Activated CD4-positive, alpha-beta T cell treated with anti-CD3 and anti-CD28 coated beads, Interleukin-2, Interleukin-4, amounts not matched to agents 100 ng/mL and 50 ng/mL, durations not matched to agents 16 hours and 8 hours (primary cell): ENCODE data around the gene MSI1.
"Not testable (repeated sequence)": the region's sequence is repeated elsewhere in the genome, so short reads cannot be mapped to it uniquely, and the experiment has no call there.

ENCODE experiments used
- DNase-seq: peaks from one replicate; pipeline ENCODE4 v3.0.0-alpha.2; 2020; ENCODE audit warnings: low spot score

The MSI1 gene

GRCh38 chr12:120356567-120357030, 12.4 kb downstream of the MSI1 start:
- DNase-seq = peak; percentile 71

DNA sequence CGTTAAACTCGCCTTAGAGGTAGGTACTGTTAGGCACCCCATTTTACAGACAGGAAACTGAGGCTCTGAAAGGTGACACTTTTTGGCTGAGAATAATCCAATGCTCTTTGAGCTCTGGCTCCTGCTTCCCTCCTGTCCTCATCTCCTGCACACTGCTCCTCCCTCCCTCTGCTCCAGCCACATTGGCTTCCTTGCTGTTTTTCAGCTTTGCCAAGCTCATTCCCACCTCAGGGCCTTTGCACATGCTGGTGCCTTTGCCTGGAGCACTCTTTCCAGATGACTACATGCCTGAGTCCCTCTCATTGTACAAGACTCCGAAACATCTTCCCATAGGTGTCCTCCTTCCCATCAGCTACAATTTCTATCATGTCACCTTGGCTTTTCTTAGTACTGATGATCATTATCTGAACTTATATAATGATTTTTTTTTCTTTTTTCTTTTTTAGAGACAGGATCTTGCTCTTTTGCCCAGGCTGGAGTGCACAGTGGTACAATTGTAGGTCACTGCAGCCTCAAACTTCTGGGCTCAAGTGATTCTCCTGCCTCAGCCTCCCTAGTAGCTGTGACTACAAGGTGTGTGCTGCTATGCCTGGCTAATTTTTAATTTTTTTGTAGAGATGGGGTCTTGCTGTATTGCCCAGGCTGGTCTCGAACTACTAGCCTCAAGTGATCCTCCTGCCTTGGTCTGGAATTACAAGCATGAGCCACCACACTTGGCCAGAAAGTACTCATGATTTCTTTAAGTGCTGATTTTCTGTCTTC, 15.2 kb downstream of the MSI1 start:
- no peak for DNase-seq

GRCh38 chr12:120353136-120353535, 15.8 kb downstream of the MSI1 start:
- no peak for DNase-seq

DNA sequence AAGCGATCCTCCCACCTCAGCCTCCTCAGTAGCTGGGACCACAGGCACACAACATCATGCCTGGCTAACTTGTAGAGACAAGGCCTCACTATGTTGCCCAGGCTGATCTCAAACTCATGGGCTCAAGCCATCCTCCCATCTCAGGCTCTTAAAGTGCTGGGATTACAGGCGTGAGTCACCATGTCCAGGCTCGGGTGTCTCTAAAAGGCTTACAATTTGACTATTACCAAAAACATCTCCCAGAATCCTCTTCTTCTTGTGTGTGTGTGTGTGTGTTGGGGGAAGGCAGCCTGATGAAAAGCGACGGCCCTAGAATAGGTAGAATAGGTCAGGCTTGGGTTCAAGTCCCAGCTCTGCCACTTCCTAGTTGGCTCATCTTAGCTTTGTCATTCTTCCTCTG, 16.8 kb downstream of the MSI1 start:
- DNase-seq = no peak

- DNase-seq = no peak
These were observed 18.2 kb downstream of the MSI1 start for GRCh38 chr12:120350576-120351350.

- DNase-seq = no peak
These were observed 21.2 kb downstream of the MSI1 start for GRCh38 chr12:120347766-120348165.

GRCh38 chr12:120346681-120347080, 22.3 kb downstream of the MSI1 start:
- no peak for DNase-seq

DNA sequence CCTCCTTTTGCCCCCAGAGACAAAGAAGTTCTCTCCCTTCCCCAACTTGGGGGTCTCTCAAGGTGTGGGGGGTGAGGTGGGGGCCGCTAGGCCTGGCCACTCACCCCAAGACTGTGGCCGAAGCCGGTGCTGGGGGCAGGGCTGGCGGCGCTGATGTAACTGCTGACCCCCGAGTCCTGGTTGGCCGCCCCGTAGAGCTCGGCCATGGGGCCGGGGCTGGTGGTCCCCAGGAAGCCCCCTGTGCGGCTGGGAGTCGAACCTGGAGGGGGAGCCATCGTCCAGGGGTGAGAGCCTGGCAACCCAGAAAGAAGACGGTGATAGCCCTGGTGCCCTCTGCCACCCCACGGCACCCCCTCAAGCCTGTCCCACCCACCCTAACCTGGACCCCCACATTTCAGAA, 22.9 kb downstream of the MSI1 start:
- no peak for DNase-seq

DNA sequence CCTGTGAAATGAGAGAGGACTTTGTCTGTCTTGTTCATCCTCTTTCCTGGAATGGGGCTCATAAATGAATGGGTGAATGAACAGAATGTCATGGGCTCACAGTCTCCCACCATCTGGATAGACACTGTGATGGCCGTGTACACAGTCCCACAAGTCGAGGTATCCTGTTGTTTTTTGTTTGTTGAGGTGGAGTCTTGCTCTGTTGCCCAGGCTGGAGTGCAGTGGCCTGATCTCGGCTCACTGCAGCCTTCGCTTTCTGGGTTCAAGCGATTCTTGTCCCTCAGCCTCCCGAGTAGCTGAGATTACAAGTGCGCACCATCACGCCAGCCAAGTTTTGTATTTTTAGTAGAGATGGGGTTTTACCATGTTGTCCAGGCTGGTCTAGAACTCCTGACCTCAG, 25.3 kb downstream of the MSI1 start:
- no peak for DNase-seq

DNA sequence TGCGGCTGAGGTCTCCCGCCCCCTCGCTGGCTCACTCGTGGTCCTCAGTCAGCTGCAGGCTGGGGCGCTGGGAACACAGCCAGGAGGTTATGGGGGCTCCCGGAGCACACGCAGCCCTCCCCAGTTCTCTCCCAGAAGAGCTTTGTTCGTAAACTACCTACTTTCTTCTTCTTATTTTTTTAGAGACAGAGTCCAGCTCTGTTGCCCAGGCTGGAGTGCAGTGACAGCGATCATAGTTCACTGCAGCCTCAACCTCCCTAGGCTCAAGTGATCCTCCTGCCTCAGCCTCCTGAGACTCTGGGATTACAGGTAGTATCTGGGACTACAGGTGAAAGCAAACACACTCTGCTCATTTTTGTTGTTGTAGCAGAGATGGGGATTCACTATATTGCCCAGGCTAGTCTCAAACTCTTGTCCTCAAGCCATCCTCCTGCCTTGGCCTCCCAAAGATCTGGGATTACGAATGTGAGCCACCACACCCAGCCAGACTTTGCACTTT, 25.9 kb downstream of the MSI1 start:
- no peak for DNase-seq

GRCh38 chr12:120342175-120343038, 26.6 kb downstream of the MSI1 start:
- DNase-seq = no peak

GRCh38 chr12:120339256-120339655, 29.7 kb downstream of the MSI1 start:
- no peak for DNase-seq

GRCh38 chr12:120337730-120338129, 31.2 kb downstream of the MSI1 start:
- DNase-seq = no peak

- DNase-seq = not testable (repeated sequence)
These were observed 32.6 kb downstream of the MSI1 start for GRCh38 chr12:120336392-120336791.

GRCh38 chr12:120335447-120335846, 33.5 kb downstream of the MSI1 start:
- DNase-seq = peak; percentile 24

DNA sequence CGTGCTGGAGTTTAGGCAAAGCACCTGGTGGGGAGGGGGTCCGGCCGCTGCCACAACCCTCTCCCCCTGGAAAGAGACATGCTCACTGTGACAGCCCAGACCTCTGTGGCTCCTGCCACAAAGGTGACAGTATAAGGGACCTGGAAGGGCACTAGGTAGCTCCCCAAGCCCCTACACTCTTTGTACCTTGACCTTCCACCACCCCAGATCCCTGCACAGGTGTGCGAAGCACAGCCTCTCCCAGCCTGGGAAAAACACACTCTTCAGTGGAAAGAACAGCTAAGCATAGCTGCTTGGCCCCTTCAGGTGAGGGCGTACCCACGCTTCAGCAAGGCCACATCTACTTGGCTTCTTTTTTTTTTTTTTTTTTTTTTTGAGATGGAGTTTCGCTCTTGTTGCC, 36.4 kb downstream of the MSI1 start:
- no peak for DNase-seq

DNA sequence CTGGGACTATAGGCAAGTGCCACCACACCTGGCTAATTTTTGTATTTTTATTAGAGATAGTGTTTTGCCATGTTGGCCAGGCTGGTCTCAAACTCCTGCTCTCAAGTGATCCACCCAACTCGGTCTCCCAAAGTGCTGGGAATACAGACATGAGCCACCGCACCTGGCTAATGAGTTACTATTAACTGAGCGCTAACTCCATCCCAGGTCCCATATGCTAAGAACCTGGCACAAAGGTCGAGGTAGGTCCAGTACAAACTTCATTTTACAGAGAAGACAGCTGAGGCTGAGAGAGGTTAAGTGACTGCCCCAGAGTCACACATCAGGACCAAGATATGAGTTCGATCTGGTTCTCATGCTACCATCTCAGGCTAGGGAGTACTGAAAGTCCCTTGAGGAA, 36.9 kb downstream of the MSI1 start:
- DNase-seq = no peak

DNA sequence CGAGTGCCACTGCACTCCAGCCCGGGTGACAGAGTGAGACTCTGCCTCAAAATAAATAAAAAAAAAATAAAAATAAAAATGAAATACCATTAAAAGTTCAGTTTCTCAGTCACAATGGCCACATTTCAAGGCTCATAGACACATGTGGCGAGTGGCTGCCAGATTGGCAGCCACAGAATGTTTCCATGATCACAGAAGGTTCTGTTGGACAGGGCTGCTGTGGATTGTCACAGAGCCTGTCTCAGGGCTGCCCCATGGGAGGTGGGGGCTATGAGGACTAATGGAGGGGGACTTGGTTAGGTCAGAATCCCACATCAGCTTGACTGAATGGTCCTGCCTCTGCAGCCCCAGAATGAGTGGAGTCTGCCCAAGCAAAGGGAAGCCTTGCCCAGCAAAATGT, 37.6 kb downstream of the MSI1 start:
- DNase-seq = no peak

DNA sequence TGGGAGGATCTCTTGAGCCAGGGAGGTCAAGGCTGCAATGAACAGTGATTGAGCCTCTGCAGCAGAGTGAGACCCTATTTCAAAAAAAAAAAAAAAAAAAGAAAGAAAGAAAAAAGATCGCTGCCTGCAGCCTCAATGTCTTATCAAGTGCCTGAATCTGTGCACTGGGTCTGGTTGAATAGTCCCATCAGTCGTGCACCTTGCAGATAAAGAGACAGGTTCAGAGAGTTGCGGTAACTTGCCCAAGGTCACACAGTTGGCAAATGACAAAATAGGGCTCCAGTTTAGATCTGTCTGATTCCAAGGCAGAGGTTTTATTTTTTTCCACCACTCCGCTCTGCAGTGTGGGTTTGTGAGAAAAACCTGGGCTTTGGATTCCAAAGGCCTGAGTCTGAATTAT, 40.7 kb downstream of the MSI1 start:
- DNase-seq = no peak

DNA sequence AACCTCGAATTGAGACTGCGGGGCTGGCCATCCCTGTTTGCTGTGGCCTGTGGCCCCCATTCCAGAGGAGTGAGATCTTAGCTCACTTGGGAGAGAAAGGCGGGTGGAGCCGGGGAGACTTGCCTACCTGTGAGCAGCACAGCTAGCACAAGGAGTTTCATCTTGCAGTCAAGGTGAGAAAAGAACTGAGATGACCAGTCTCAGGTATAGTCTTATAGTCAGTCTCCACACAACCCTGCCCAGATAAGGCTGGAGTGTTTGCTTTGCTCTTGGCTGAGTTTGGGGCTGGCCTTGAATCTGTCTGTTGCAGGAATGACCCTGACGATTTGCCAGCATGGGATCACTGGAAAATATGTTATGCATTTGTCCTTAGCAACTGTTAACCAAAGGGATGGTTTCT, 41.4 kb downstream of the MSI1 start, which contains the start of gene PLA2G1B:
Gene PLA2G1B (minus strand): TSS at position 187 of the 400 bp plus-strand sequence. CDS start 26 bp downstream, at position 161.
- DNase-seq = no peak

GRCh38 chr12:120324841-120325417, 44.0 kb downstream of the MSI1 start:
- no peak for DNase-seq

DNA sequence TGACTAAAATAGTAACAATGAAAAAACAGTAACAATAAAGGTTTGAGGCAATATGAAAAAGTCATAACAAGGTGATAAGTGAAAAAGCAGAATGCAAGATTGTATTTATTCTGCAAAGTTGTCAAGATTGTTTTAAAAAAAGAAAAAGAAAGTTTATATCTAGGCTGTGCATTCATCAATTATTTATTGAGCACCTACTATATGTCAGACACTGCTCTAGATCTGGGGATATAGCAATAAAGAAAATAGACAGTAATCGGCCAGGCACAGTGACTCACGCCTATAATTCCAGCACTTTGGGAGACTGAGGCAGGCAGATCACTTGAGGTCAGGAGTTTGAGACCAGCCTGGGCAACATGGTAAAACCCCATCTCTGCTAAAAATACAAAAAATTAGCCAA, 45.2 kb downstream of the MSI1 start:
- DNase-seq = no peak
